Right atrium auricular region (tissue), 2 donors: ENCODE results near the gene GSTM5. TPM values are rescaled to one million over a fixed set of nuclear protein-coding genes. Genes with fewer than 3 reads are reported as not detected.

Source experiments
- DNase-seq: peaks from one replicate; pipeline ENCODE4 v3.0.0-alpha.2; 2019; ENCODE audit warnings: low spot score
- H3K27ac ChIP-seq, 2 donors: fragments of 200-600 bp; sonication (generic); 1 replicate in 1 of 2; 2 replicates in 1 of 2; pipeline ENCODE4 v1.5.1; 2016 to 2019
- H3K27me3 ChIP-seq, 2 donors: fragments of 200-600 bp; sonication (generic); one replicate each; pipeline versions ENCODE4 v1.5.1 to v1.6.0; 2017 to 2019
- H3K36me3 ChIP-seq: fragments of 200-600 bp; sonication (generic); one replicate; pipeline ENCODE4 v1.5.1; 2016
- H3K4me1 ChIP-seq, 2 donors: fragments of 200-600 bp; sonication (generic); one replicate each; pipeline versions ENCODE4 v1.5.1 to v1.6.0; 2017 to 2019
- H3K4me3 ChIP-seq, 2 donors: fragments of 200-600 bp; sonication (generic); 1 replicate in 1 of 2; 2 replicates in 1 of 2; pipeline ENCODE4 v1.5.1; 2017 to 2019; ENCODE audit warnings: mild to moderate bottlenecking in 1 of 2, moderate library complexity in 1 of 2
- H3K9me3 ChIP-seq, 2 donors: fragments of 200-600 bp; sonication (generic); one replicate each; pipeline ENCODE4 v1.5.1; 2019
- total RNA-seq, 2 donors: library from RNA; depleted of rRNA; stranded (reverse); fragments of >200 nt; gene quantifications; one replicate each; pipeline ENCODE4 v1.1.0, GENCODE V29; 2016
- TF ChIP-seq, protein P1 (sequence below), 2 donors: fragments of 200-600 bp; sonication (generic); IDR thresholded peaks; one replicate each; pipeline ENCODE4 v1.5.1; 2019; ENCODE audit warnings: antibody characterized with exemption in 2 of 2

GSTM5 gene
- total RNA-seq, 2 donors from 2014 or later, result 2.8 to 3.6 TPM

DNA sequence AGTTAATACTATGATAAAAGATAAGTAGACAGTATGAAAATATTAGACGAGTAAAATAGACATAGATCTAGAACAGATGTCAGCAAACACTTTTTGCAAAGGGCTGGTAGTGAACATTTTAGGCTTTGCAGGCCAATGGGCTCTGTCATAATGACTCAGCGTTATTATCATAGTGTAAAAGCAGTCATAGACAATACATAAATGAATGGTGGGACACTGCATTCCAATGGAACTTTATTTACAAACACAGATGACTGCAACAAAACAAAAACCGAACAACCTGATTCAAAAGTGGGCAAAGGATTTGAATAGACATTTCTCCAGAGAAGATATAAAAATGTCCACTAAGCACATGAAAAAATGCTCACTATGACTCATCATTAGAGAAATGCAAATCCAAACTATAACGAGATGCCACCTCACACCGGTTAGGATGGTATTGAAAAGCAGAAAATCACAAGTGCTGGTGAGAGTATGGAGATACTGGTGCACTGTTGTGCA lies 7.3 kb downstream of the GSTM5 start:
- no peak overlapping the region for H3K27ac ChIP-seq
- TF ChIP-seq, protein P1, sequence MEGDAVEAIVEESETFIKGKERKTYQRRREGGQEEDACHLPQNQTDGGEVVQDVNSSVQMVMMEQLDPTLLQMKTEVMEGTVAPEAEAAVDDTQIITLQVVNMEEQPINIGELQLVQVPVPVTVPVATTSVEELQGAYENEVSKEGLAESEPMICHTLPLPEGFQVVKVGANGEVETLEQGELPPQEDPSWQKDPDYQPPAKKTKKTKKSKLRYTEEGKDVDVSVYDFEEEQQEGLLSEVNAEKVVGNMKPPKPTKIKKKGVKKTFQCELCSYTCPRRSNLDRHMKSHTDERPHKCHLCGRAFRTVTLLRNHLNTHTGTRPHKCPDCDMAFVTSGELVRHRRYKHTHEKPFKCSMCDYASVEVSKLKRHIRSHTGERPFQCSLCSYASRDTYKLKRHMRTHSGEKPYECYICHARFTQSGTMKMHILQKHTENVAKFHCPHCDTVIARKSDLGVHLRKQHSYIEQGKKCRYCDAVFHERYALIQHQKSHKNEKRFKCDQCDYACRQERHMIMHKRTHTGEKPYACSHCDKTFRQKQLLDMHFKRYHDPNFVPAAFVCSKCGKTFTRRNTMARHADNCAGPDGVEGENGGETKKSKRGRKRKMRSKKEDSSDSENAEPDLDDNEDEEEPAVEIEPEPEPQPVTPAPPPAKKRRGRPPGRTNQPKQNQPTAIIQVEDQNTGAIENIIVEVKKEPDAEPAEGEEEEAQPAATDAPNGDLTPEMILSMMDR (IDR thresholded peaks at IDR 0.05), result no peak
- no peaks in the 10 kb centered on the region for H3K4me1 ChIP-seq
- no peak for DNase-seq
- no peaks in the 10 kb centered on the region for H3K27me3 ChIP-seq
- H3K9me3 ChIP-seq, result no peaks in the 10 kb centered on the region
- no peak overlapping the region for H3K4me3 ChIP-seq
- H3K36me3 ChIP-seq, result no peaks in the 10 kb centered on the region

- no peaks in the 10 kb centered on the region for H3K9me3 ChIP-seq
- no peak overlapping the region for H3K4me3 ChIP-seq
- DNase-seq, result no peak
- H3K36me3 ChIP-seq, result no peaks in the 10 kb centered on the region
- H3K4me1 ChIP-seq, result no peaks in the 10 kb centered on the region
- no peak overlapping the region for H3K27ac ChIP-seq
- TF ChIP-seq, protein P1 (IDR thresholded peaks at IDR 0.05), result no peak
- no peaks in the 10 kb centered on the region for H3K27me3 ChIP-seq
Observed at GRCh38 chr1:109721042-109721441, 9.0 kb downstream of the GSTM5 start.

- DNase-seq, result no peak
- Histone ChIP-seq H3K27ac (no peak overlapping the region), H3K27me3 (no peaks in the 10 kb centered on the region), H3K4me1 (no peaks in the 10 kb centered on the region), H3K4me3 (no peak overlapping the region), H3K9me3 (no peaks in the 10 kb centered on the region), H3K36me3 (no peaks in the 10 kb centered on the region)
- TF ChIP-seq, protein P1 (IDR thresholded peaks at IDR 0.05), result no peak
Observed at GRCh38 chr1:109721971-109722370, 9.9 kb downstream of the GSTM5 start.

GRCh38 chr1:109722908-109723691 lies 11.0 kb downstream of the GSTM5 start:
- Histone ChIP-seq H3K9me3 (no peaks in the 10 kb centered on the region), H3K27me3 (no peaks in the 10 kb centered on the region), H3K4me1 (no peaks in the 10 kb centered on the region), H3K36me3 (no peaks in the 10 kb centered on the region), H3K27ac (no peak overlapping the region), H3K4me3 (no peak overlapping the region)
- DNase-seq, result no peak
- TF ChIP-seq, protein P1 (IDR thresholded peaks at IDR 0.05), result no peak

DNA sequence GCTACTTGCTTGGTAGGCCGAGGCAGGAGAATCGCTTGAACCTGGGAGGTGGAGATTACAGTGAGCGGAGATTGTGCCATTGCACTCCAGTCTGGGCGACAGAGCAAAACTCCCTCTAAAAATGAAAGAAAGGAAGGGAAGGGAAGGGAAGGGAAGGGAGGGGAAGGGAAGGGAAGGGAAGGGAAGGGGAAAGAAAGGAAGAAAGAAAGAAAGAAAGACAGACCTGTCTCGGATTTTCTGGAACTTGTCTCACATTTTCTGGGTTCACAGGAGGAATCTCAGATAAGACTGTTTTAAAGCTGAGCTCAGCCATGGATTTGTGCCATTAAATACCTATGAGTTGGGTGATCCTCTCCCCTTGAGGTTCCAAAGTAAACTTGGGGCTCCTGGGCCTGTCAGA lies 12.9 kb downstream of the GSTM5 start:
- TF ChIP-seq, protein P1 (IDR thresholded peaks at IDR 0.05), result no peak
- no peaks in the 10 kb centered on the region for H3K4me1 ChIP-seq
- H3K27ac ChIP-seq, result no peak overlapping the region
- H3K4me3 ChIP-seq, result no peak overlapping the region
- no peaks in the 10 kb centered on the region for H3K36me3 ChIP-seq
- H3K27me3 ChIP-seq, result no peaks in the 10 kb centered on the region
- no peaks in the 10 kb centered on the region for H3K9me3 ChIP-seq
- DNase-seq, result no peak
